IPS-11a (cell line): ENCODE measurements around the gene NUDCD3.

Experiments
- H3K4me3 ChIP-seq: one replicate; pipeline ENCODE4 v1.5.1; 2013; ENCODE audit warnings: low read depth, low read length, control low read depth

NUDCD3 gene

DNA sequence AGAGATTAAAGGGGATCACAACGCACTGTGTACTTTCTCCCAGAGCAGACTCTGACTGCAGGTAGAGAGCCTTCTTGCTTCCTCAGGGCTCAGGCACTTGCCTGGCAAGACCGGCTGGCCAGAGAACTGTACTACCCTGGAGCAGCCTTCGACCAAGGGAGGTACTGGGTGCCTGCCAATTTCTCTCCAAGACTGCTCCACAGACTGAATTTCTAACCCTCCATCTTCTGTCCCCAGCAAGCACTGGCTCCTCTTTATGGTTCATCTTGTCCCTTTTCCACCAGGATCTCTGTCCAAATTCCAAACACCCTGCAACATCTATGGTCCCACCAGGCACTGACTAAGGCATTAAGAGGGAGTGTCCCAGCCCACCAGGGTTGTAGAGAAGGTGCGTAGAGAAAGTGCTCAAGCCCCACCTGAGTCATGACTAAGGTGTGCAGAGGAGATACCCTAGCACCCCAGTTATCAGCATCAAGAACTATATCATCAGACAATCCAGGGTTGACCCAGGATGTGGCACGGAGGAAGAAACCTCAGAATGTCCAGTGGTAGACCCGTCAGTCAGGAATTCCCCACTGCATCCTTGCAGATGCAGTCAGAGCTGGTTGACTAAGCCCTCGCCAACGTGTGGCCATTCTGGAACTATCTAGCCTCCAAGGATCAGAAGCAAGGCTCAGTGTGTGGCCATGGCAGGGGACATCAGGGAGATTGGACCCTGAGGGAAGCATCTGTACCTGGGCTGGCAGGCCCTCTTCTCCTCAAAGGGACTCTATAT lies 104.1 kb downstream of the NUDCD3 start:
- no peak overlapping the region for H3K4me3 ChIP-seq

DNA sequence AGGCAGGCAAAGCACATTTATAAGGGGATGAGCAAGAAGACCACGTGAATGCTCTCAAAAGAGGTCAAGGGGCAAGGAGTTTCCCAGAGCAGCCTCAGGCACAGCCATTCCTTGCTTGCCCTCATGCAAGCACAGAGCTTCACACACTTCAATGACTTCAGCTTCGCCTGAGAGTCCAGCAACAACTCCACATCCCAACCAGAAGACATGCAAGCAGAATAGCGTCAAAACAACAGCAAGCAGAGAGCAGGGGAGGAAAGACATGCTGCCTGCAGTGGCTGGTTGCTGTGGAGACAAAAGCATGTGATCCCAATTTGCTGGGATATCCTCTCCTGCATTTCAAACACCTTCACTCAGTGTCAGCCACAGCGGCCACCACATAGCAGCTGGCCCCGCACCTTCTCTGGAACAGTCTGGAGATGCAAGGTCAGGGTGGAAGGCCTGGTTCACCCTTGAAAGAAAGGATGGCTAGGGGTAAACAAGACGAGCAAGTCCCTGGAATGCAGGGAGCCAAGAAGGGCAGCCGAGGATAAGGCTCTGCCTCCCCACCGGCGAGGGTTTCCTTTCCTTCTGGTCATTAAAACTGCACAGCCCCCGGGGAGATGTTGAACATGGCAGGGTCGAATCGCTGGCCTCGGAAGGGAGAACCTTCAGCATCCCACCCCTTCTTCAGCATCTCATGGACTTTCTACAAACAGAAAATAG lies 104.9 kb downstream of the NUDCD3 start:
- H3K4me3 ChIP-seq = no peak overlapping the region

DNA sequence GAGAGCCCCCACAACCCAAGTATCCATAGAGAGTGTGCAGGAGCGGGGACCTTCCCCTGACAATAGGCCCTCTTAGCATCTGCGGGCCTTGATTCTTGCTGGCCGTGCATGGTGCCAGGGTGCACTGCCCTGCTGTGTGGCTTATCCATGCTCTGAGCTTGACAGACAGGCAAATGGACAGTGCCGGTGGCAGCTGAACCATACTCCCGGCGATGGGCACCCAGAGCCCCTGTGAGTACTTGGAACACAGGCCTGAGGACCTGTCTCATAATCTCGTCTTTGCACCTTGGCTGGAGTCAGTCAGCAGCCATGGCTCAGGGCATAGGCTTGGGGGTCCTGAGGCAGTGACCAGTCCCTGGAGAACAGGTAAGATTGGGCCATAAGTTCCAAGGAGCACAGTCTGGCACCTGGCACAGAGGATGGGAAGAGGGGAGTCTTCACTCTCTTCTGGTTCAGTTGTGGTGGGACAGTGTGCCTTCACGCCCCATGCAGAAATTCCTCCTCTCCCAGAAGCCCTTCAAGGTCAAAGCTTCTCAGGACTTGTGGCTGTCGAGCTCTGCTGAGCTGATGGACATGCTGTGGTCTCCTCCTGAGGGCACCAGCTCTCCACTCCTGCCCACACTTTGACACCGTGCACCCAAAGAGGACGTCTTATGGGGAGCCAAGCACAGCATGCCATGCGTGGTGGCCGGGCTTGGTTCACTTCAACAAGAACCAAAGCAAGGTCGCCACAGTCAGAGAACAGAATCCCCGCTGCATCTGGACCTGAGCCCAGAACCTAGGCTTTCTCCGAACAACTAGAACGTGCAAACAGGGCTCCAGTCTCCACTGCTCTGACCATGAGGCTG lies 105.6 kb downstream of the NUDCD3 start:
- no peak overlapping the region for H3K4me3 ChIP-seq

DNA sequence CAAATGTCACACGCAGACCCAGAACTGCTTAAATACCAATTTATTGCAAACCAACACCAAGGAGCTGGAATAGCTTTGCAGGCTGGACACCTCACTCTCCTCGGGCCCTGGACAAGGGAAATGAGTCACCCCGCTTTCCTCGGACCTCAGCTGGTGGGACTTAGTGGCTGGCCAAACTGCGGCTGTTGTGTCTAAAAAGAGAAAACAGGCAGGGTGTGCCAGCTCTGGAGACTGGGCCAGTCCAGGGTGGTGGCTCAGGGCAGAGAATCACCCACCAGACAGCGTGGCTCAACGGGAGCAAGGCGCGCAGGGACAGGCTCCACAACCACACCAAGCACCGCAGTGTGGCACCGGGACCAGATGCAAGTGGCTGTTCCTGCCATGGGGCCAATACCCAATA lies 106.9 kb downstream of the NUDCD3 start:
- H3K4me3 ChIP-seq = no peak overlapping the region

DNA sequence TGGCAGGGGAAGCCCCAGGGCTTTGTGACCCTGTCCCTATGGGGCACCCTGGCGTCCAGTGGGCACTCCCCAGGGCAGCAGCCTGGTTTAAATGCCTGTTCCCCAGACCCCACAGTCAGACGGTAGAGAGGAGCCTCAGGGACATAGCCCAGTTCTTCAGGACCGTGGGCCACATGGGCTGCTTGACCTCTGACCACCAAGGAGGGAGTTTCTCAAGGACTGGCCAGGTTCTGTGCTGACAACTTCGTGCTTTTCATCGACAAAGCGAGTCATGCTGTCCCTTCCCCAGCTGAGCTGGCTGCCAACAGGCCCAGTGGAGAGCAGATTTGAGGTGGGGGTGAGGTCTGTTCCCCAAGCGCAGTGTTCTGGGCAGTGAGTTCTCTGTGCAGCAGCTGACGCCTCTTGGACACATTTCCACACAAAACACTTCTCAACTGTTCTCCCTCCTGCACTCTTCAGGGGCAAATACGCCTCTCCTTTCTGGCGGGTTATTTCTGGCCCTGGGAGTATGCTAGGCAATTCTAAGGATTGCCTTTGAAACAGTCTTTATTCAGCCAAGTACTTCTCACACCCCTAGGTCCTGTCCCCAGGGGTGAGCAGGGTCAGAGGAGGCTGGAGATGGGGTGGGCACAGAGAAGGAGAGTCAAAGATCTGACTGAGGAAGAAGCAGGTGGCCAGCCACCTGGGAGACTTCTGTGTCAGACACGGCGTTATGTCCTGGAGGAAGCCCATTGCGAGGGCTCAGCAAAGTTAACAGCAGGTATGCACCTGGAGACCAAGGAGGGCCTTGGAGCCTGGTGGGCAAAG lies 107.8 kb downstream of the NUDCD3 start:
- no peak overlapping the region for H3K4me3 ChIP-seq

DNA sequence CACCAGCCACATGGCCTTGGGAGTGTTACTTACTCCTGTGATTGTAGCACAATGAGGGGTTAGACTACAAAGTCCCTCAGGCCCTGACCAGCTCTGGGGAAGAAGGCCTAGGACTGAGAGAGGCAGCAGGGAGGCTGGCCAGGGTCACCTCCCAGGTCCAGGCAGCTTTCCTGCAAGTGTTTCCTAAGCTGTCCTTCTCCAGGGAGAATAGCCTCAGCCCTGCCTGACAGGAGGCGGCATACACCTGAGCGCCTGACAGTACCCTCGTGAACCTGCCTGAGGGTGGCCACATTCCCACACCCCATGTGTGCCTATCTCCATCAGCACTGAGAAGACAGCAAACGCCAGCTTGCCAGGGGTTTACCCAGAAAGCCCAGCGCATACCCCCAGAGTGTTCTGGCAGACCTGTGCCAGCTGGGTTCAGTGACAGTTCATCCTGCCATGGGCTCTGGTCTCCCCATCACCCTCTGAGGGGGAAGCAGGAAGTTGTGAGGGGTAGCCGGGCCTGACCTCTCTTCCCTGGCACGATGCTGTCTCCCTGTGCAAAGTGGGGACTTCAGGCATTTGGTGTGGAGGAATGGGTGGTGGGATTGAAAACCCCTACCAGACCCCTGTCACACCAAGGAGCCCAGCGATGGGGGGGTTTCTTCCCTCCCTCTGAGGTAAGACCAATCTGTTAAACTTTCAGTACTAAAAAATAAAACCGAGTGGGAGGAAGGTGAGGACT lies 108.8 kb downstream of the NUDCD3 start:
- H3K4me3 ChIP-seq = no peak overlapping the region

DNA sequence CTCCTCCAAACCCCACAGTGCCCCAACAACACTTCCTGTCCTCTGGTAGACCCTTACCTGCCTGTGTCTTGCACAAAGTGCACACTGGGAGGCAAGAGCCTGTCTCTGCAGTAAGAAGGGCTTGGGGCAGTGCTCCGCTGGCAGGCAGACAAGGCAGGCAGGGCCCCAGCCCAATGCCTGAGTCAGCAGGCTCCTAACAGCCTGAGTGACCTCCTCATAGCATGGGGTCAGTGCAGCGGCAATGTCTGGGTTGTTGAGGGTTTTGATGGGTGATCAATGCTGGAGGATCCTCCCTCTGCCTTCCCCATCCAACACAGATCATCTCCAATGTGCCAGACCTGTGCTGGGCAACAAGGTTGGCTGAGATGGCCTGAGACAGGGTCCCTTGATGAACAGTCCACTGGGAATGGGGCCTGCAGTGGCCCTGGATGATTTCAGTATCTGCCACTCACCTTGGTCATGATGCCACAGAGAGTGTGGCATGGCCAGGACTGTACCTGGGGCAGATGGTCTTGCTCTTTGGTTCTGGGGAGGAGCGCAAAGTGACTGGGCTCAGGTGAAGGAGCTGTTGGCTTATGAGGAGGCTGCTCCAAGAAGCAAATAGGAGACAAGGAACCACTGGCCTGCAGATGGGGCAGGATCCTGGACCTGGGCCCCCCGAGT lies 109.5 kb downstream of the NUDCD3 start:
- H3K4me3 ChIP-seq = no peak overlapping the region

DNA sequence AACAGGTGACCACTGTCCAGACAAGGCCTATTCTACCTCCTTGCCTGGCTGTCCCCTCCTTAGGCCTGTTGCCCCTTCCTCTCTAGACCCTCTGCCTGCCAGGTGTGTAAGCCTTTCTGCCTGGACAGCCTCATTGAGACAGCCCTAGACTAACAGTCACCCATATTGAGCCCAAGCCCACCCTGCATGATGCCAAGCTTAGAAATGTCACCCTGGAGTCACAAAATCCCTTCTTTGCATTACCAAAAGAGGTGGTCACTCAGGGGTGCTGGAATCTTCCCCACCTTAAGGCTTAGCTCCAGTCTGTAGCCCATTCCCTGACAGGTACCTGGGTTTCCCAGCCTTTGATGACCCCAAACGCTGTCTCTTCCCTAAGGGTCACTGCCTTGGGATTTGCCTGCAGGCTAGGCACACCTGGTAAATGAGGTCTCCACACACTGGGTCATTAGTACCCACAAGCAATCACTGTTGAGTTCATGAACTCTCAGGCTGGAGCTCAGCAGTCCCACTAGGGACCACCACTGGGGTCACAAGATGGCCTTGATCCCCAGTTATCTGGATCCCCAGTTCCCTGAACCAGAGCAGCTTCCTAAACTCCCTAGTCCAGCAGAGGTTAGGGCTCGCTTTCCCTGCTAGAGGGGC lies 110.1 kb downstream of the NUDCD3 start:
- H3K4me3 ChIP-seq = no peak overlapping the region

DNA sequence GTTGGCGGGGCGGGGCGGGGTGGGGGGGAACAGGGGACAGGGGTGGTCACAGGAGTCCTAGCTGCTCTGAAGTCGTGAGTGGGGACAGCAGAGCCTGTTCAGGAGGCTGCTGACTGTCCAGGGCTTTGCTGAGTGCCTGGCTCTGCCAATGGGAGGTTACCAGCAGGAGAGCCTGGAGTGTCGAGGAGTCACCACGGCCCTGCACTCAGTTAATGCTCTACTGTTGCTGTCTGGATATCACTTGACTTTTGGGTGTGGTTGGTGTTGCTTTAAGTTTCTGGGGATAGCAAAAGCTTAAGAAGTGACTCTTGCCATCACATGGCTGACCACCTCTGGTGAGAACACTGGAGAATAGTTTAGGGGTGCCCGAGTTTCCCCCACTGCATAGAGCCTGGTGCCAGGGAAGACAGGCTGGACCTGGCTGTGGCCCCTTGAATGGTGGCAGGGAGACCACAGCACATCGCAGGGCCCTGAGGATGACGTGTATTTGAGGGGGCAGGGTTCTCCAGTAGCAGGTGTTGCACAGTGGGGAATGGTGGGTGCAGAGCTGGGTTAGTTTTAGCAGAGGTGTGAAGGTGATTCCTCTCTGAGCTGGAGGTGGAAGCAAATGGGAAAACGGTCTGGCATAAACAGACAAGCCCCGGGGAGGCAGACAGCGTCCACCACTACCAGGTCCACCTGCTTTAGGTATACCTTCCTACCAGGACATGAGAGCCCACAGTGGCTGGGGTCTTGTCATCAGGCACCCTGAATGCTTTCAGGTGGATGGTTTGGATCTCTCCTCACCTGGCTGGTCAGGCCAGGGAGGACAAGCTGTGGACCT lies 110.9 kb downstream of the NUDCD3 start:
- H3K4me3 ChIP-seq = no peak overlapping the region

DNA sequence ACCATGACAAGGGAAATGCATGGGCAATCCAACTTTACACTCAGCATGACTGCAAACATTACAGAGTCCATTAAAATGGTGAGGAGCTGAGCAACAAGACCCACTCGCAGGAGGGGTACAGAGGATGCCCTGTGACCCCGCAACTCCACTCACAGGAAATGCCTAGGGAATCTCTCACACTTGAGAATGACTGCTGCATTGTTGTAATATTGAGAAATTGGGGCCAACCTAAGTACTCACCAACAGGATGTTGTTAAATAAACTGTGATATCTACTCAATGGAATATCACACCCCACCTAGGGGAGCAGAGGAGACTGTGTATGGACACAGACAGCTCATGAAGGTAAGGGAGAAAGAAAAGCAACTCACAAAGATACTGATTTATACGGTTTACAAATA lies 111.7 kb downstream of the NUDCD3 start:
- no peak overlapping the region for H3K4me3 ChIP-seq

DNA sequence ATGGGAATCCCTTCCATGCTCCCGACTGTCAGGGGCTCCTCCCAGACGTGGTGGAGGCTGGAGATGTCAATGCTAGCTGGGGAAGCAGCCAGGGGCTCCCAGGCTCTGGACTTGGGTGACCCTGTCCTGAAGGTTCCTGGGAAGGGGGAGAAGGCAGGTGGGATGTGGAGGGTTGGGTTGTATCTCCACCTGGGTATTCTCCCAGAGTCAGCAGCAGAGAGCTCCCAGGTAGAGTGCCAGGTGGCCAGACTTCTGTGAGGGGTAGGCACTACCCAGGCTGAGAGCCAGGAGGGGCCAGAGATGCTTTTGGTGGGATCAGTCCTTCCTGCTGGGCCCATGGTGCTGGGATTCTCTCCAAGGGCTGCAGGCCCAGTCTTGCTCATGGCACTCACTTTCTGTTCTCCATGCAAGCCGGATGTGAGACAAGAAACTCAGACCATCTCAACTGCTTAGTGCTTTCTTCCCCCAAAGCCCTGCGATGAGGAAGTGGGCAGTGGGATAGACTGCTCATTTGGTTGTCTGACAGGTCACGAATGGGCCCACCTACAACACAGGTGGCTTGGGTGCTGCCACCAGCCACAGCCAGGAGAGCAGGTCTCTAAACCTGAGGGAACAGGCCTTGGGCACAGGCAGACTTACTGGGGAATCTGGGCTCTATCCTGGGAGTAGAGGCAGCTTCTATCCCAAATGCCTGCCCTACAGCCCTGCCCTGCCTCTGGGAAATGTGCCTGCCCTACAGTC lies 112.6 kb downstream of the NUDCD3 start:
- H3K4me3 ChIP-seq = no peak overlapping the region

DNA sequence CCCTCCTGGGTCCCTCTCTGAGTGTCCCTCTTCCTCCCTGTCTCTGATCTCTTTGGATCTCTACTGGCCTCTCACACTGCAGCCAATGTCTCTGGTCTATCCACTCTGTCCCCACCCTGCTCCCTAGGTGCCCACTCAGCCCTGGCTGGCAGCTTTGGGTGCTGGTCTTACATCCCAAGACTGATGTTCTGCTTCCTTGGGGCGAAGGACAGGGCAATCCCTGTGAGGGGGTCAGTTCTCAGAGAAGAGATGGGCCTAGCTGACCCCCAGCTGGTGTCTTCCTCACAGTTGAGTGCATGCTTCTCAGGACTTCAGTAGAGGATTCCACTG lies 113.4 kb downstream of the NUDCD3 start:
- no peak overlapping the region for H3K4me3 ChIP-seq

DNA sequence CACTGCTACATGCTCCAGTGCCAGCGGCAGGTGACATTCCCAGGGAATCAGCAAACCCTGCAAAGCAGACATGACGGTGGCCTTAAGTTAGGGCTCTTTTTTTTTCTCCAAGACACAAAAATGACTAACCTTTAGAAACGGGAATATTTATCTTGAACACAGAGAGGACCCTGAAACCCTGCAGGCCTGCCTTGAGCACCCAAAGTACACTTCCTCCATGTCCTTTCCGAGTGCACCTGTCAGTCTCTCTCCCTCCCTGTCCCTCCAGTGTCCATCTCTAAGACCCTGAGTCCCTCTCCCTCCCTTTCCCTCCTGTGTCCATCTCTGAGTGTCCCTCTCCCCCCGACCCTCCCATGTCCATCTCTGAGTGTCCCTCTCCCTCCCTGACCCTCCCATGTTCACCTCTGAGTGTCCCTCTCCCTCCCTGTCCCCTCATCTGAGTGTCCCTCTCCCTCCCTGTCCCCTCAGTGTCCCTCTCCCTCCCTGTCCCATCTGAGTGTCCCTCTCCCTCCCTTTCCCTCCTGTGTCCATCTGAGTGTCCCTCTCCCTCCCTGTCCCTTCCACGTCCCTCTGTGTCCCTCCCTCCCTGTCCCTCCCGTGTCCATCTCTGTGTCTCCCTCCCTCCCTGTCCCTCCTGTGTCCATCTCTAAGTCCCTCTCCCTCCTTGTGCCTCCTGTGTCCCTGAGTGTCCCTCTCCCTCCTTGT lies 113.9 kb downstream of the NUDCD3 start:
- no peak overlapping the region for H3K4me3 ChIP-seq

DNA sequence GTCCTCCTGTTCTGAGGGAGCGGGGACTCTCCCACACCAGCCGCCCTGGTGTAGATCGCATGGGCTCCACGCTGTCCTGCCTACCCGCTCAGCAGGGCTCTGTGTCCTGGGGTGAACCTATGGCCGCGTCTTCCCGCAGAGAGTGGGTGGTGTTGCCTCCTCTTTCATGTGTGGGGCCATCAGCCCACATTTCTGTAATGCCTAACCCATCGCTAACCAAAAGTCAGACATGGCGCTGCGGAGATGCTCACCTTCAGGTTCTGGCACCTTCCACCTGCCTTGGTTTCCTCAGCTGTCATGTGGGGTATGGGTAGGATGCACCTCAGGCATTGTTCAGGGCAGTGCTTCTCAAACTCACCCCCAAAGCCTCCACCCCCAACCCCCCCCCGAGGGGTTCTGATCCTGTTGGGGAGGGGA lies 114.5 kb downstream of the NUDCD3 start:
- H3K4me3 ChIP-seq = no peak overlapping the region

DNA sequence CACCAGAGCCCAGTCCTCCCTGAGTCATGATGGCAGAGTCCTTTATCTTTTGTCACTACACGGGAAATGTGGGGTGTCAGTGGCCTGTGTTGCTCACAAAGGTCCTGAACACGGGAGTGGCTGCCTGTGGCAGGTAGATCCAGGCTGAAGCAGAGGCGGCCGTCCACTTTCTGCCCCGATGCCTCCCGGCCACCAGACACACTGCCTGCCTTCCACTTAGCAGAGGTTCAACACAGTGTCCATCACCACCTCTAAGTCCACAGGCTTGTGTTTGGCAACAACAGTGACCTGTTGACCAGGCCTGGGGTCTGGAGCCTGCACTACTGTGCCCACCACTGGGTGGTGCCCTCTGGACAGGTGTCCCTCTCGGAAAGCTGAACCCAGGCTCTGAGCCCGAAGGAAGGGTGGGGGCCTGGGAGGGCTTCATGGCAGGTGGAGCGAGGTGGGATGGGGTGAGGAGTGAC lies 115.2 kb downstream of the NUDCD3 start:
- no peak overlapping the region for H3K4me3 ChIP-seq

DNA sequence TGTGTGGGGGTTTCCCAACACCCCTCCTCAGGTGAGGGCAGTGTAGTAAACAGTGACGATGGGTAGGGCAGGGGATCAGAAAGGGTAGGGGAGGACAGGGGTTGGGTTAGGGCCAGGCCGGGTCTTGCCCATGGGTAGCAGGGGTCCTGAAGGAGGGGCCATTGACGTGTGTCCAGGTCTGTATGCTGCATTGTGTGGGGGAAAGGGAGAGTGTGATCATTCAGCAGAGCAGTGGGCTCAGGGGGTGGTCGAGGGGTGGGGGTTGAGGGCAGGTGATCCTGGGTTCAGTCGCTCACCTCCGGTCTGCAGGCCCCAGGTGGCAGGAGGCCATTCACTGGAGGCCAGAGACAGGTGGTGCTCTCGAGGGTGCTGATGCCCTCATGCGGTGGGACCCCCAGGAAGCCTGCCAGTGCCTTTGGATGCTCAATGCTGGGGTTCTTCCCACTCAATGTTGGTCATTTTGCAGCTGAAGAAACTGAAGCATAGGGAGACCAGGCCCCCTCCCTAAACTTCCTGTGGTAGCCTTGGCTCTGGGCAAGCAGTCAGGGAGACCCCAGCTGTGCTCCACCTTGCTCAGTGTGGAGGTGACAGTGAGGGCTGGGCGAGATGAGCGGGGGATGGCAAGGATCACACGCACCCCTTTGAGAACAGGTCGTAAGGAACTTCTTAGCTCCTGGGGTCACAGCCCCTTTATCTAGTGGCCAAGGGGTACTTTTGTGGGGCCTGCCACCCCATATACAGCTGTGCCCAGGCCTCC lies 116.3 kb downstream of the NUDCD3 start:
- no peak overlapping the region for H3K4me3 ChIP-seq
